Fibroblast of peridontal ligament (primary cell): ENCODE results near the gene AKR1C8.

Experiments
- DNase-seq: peaks from one replicate; pipeline ENCODE4 v3.0.0-alpha.2; 2010; ENCODE audit errors: extremely low read depth

The AKR1C8 gene

GRCh38 chr10:5108658-5109416 is 76.1 kb downstream of the AKR1C8 start:
- DNase-seq, result no peak

GRCh38 chr10:5107860-5108526 is 77.0 kb downstream of the AKR1C8 start:
- DNase-seq, result no peak

GRCh38 chr10:5106553-5106952 is 78.4 kb downstream of the AKR1C8 start:
- no peak for DNase-seq

- no peak for DNase-seq
These were observed 79.3 kb downstream of the AKR1C8 start for GRCh38 chr10:5105626-5106025.
